Smooth muscle cell (in vitro differentiated cells): ENCODE measurements around the gene POLR2F. TPM values are rescaled to one million over a fixed set of nuclear protein-coding genes. Genes with fewer than 3 reads are reported as not detected.

Source experiments
- DNase-seq: peaks from one replicate; lab custom pipeline; 2025; ENCODE audit not compliant: unreplicated experiment; lab: John Stamatoyannopoulos, UW
- H2AFZ ChIP-seq: fragments of 200-600 bp; sonication (generic); 2 replicates; pipeline ENCODE4 v1.6.0; 2016; ENCODE audit warnings: antibody characterized with exemption, low read depth, mild to moderate bottlenecking
- H3F3A ChIP-seq: fragments of 200-600 bp; sonication (generic); 2 replicates; pipeline ENCODE4 v1.6.0; 2017; ENCODE audit warnings: antibody characterized with exemption, low read depth
- H3K27ac ChIP-seq: fragments of 200-600 bp; sonication (generic); 2 replicates; pipeline ENCODE4 v1.5.1; 2016; ENCODE audit warnings: low read depth, mild to moderate bottlenecking
- H3K27me3 ChIP-seq: fragments of 200-600 bp; sonication (generic); 2 replicates; pipeline ENCODE4 v1.6.1; 2016; ENCODE audit warnings: low read depth, mild to moderate bottlenecking
- H3K36me3 ChIP-seq: fragments of 200-600 bp; sonication (generic); 2 replicates; pipeline ENCODE4 v1.5.1; 2016; ENCODE audit warnings: low read depth
- H3K4me1 ChIP-seq: fragments of 200-600 bp; sonication (generic); 2 replicates; pipeline ENCODE4 v1.5.1; 2016; ENCODE audit warnings: low read depth
- H3K4me2 ChIP-seq: fragments of 200-600 bp; sonication (generic); 2 replicates; pipeline ENCODE4 v1.6.0; 2016; ENCODE audit warnings: mild to moderate bottlenecking
- H3K4me3 ChIP-seq: fragments of 200-600 bp; sonication (generic); 2 replicates; pipeline ENCODE4 v1.5.1; 2016; ENCODE audit warnings: mild to moderate bottlenecking
- H3K79me2 ChIP-seq: fragments of 200-600 bp; sonication (generic); 2 replicates; pipeline ENCODE4 v1.6.0; 2016; ENCODE audit warnings: low read depth, mild to moderate bottlenecking
- H3K9ac ChIP-seq: fragments of 200-600 bp; sonication (generic); 2 replicates; pipeline ENCODE4 v1.6.0; 2016; ENCODE audit warnings: low read depth
- H3K9me3 ChIP-seq: fragments of 200-600 bp; sonication (generic); replicated peaks from 2 replicates; pipeline ENCODE4 v1.5.1; 2016; ENCODE audit warnings: low read depth
- H4K20me1 ChIP-seq: fragments of 200-600 bp; sonication (generic); 2 replicates; pipeline ENCODE4 v1.6.0; 2016; ENCODE audit warnings: low read depth
- WGBS: methylation state at CpG from one replicate; pipeline ENCODE4 v1.1.7; 2016; ENCODE audit warnings: low lambda C conversion rate; 5-methylcytosine and 5-hydroxymethylcytosine counted together
- polyA plus RNA-seq: library from polyadenylated mRNA; unstranded; fragments of >200 nt; fragmentation: Nextera tagmentation; extraction: Ambion mirVana; gene quantifications from 2 replicates; pipeline ENCODE4 v1.2.1, GENCODE V29; 2016
- total RNA-seq: library from RNA; depleted of rRNA; stranded (reverse); fragments of >200 nt; gene quantifications from 2 replicates; pipeline ENCODE4 v1.2.3, GENCODE V29; 2014
- TF ChIP-seq, protein P1 (sequence below): fragments of 200-600 bp; sonication (generic); IDR thresholded peaks from 2 replicates; pipeline ENCODE4 v1.5.1; 2017; ENCODE audit warnings: borderline replicate concordance, mild to moderate bottlenecking, antibody characterized with exemption; ENCODE audit not compliant: insufficient read depth, poor library complexity, severe bottlenecking

The POLR2F gene
- total and polyA plus RNA-seq, 2 experiments from 2014 or later: 29.0 to 138 TPM

DNA sequence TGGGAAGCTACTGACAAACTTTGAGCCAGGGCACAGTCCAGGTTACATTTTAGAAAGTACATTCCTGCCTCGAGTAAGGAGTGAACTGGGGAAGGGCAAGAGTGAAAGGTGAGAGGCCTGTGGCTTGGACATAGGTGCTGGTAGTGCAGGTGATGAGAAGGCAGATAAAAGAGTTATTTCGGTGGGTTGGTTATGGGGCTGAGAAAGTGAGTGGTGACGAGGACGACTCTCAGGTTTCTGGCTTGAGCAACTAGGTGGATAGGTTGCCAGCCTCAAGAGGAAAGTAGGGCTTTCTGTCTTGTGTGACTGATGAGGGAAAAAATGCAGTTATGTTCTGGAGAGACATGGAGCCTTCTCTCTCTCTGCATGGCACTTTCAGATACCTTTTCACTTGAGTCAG is 3.7 kb downstream of the POLR2F start:
- Histone ChIP-seq H3K9ac (no peak overlapping the region), H3K36me3 (no peaks in the 10 kb centered on the region), H3K4me1 (peaks cover 9% of the 10 kb centered on the region), H3K4me2 (no peak overlapping the region), H3K27me3 (no peaks in the 10 kb centered on the region), H4K20me1 (no peaks in the 10 kb centered on the region), H3K9me3 (no peaks in the 10 kb centered on the region), H2AFZ (no peak overlapping the region), H3K79me2 (peaks cover 24% of the 10 kb centered on the region), H3K27ac (no peak overlapping the region), H3F3A (no peaks in the 10 kb centered on the region), H3K4me3 (no peak overlapping the region)
- WGBS: 83% methylated on average over 4 of the region's 4 CpGs
- no peak for DNase-seq
- TF ChIP-seq, protein P1, sequence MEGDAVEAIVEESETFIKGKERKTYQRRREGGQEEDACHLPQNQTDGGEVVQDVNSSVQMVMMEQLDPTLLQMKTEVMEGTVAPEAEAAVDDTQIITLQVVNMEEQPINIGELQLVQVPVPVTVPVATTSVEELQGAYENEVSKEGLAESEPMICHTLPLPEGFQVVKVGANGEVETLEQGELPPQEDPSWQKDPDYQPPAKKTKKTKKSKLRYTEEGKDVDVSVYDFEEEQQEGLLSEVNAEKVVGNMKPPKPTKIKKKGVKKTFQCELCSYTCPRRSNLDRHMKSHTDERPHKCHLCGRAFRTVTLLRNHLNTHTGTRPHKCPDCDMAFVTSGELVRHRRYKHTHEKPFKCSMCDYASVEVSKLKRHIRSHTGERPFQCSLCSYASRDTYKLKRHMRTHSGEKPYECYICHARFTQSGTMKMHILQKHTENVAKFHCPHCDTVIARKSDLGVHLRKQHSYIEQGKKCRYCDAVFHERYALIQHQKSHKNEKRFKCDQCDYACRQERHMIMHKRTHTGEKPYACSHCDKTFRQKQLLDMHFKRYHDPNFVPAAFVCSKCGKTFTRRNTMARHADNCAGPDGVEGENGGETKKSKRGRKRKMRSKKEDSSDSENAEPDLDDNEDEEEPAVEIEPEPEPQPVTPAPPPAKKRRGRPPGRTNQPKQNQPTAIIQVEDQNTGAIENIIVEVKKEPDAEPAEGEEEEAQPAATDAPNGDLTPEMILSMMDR: no peak

DNA sequence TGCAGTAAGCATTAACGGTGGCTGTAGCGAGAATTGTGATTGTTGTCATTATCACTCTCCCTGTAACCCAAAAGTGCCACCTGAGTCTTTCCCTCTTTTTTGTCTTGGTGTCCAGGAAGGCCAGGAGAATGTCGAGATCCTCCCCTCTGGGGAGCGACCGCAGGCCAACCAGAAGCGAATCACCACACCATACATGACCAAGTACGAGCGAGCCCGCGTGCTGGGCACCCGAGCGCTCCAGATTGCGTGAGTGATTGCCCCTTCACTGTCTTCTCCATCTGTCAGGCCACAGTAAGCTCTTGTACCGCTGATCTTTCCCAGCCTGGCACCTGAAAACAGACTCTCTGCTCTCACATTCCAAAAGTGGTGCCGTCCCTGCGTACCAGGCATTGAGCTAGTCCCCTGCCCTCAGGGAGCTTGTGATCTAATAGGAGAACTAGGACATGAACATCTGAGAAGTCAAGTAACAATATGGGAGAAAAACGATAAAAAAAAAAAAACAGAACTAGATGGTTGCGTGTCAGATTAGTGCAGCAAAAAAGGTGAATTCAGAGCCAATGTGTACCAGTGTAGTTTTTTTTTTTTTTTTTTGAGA is 5.8 kb downstream of the POLR2F start:
- Histone ChIP-seq H4K20me1 (no peaks in the 10 kb centered on the region), H3K4me3 (no peak overlapping the region), H3K4me2 (no peak overlapping the region), H3F3A (peaks cover 3% of the 10 kb centered on the region), H3K27me3 (no peaks in the 10 kb centered on the region), H3K79me2 (peaks cover 15% of the 10 kb centered on the region), H3K9me3 (no peaks in the 10 kb centered on the region), H3K4me1 (peaks cover 5% of the 10 kb centered on the region), H2AFZ (no peak overlapping the region), H3K9ac (no peak overlapping the region), H3K27ac (no peak overlapping the region), H3K36me3 (no peaks in the 10 kb centered on the region)
- TF ChIP-seq, protein P1: no peak
- DNase-seq: no peak
- WGBS: 94% methylated on average over 14 of the region's 18 CpGs

DNA sequence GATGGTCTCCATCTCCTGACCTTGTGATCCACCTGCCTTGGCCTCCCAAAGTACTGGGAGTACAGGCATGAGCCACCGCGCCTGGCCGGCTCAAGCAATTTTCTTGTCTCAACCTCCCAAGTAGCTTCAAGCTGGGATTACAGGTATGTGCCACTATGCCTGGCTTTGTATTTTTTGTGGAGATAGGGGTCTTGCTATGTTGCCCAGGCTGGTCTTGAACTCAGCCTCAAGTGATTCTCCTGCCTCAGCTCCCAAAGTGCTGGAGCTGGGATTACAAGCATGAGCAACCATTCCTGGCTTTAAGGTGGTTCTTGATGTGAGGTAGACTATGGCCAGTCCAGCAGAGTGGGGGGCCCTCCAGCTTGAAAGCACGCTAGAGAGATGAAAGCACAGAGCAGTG is 7.6 kb downstream of the POLR2F start:
- Histone ChIP-seq H3F3A (peaks cover 3% of the 10 kb centered on the region), H3K4me3 (no peak overlapping the region), H3K9me3 (no peaks in the 10 kb centered on the region), H2AFZ (no peak overlapping the region), H3K9ac (no peak overlapping the region), H3K27ac (no peak overlapping the region), H3K4me1 (no peaks in the 10 kb centered on the region), H3K79me2 (no peaks in the 10 kb centered on the region), H3K27me3 (no peaks in the 10 kb centered on the region), H3K4me2 (no peak overlapping the region), H3K36me3 (no peaks in the 10 kb centered on the region), H4K20me1 (peaks cover 8% of the 10 kb centered on the region)
- TF ChIP-seq, protein P1: no peak
- WGBS: 95% methylated on average over 4 of the region's 4 CpGs
- no peak for DNase-seq
